H9 (cell line): Measurements from ENCODE around the gene AMIGO1. TPM values are rescaled to one million over a fixed set of nuclear protein-coding genes. Genes with fewer than 3 reads are reported as not detected.

ENCODE experiments used
- DNase-seq: peaks from one replicate; pipeline ENCODE4 v3.0.0-alpha.2; 2017
- H2AFZ ChIP-seq: one replicate; pipeline ENCODE4 v1.6.1; 2013; ENCODE audit warnings: mild to moderate bottlenecking, low read length, control low read depth, moderate library complexity
- H2AK5ac ChIP-seq: 2 replicates; pipeline ENCODE4 v1.6.1; 2013; ENCODE audit warnings: low read length, control low read depth, mixed read lengths; ENCODE audit not compliant: insufficient read length
- H2BK120ac ChIP-seq: one replicate; pipeline ENCODE4 v1.6.1; 2013; ENCODE audit warnings: low read depth, mild to moderate bottlenecking, low read length, control low read depth, inconsistent platforms; ENCODE audit not compliant: poor library complexity, severe bottlenecking
- H2BK12ac ChIP-seq: 2 replicates; pipeline ENCODE4 v1.6.1; 2013; ENCODE audit warnings: low read length, control low read depth, mixed read lengths, low read depth; ENCODE audit not compliant: insufficient read length
- H2BK15ac ChIP-seq: 2 replicates; pipeline ENCODE4 v1.6.1; 2013; ENCODE audit warnings: low read depth, low read length, control low read depth
- H2BK20ac ChIP-seq: one replicate; pipeline ENCODE4 v1.6.1; 2013; ENCODE audit warnings: low read depth, mild to moderate bottlenecking, low read length, control low read depth, inconsistent platforms; ENCODE audit not compliant: poor library complexity, severe bottlenecking
- H2BK5ac ChIP-seq: 2 replicates; pipeline ENCODE4 v1.6.1; 2013; ENCODE audit warnings: low read length, control low read depth, mixed read lengths; ENCODE audit not compliant: insufficient read length
- H3K14ac ChIP-seq: 2 replicates; pipeline ENCODE4 v1.6.1; 2013; ENCODE audit warnings: low read length, control low read depth; ENCODE audit not compliant: insufficient read depth
- H3K18ac ChIP-seq: 2 replicates; pipeline ENCODE4 v1.6.1; 2013; ENCODE audit warnings: low read depth, mild to moderate bottlenecking, mixed read lengths, low read length, control low read depth; ENCODE audit not compliant: insufficient read length
- H3K23ac ChIP-seq: 2 replicates; pipeline ENCODE4 v1.6.1; 2013; ENCODE audit warnings: low read length, control low read depth, mixed read lengths, low read depth; ENCODE audit not compliant: insufficient read length
- H3K23me2 ChIP-seq: 2 replicates; pipeline ENCODE4 v1.6.1; 2013; ENCODE audit warnings: low read depth, mild to moderate bottlenecking, mixed read lengths, low read length, control low read depth; ENCODE audit not compliant: insufficient read length, poor library complexity, severe bottlenecking
- H3K27ac ChIP-seq: 2 replicates; pipeline ENCODE4 v1.5.1; 2013; ENCODE audit warnings: low read length, control low read depth, mixed read lengths, low read depth; ENCODE audit not compliant: insufficient read length
- H3K27me3 ChIP-seq: 2 replicates; pipeline ENCODE4 v1.6.1; 2013; ENCODE audit warnings: low read length, control low read depth, inconsistent platforms; ENCODE audit not compliant: insufficient read depth
- H3K4ac ChIP-seq: 2 replicates; pipeline ENCODE4 v1.6.1; 2013; ENCODE audit warnings: low read depth, mild to moderate bottlenecking, control low read depth, inconsistent platforms, low read length, moderate library complexity
- H3K4me1 ChIP-seq: 2 replicates; pipeline ENCODE4 v1.6.1; 2013; ENCODE audit warnings: low read length, control low read depth, inconsistent platforms; ENCODE audit not compliant: insufficient read depth
- H3K4me2 ChIP-seq: 2 replicates; pipeline ENCODE4 v1.6.1; 2013; ENCODE audit warnings: low read length, control low read depth, mixed read lengths; ENCODE audit not compliant: insufficient read length, insufficient read depth
- H3K56ac ChIP-seq: 2 replicates; pipeline ENCODE4 v1.6.1; 2013; ENCODE audit warnings: low read depth, mild to moderate bottlenecking, mixed read lengths, low read length, control low read depth; ENCODE audit not compliant: insufficient read length
- H3K79me1 ChIP-seq: 2 replicates; pipeline ENCODE4 v1.6.1; 2013; ENCODE audit warnings: low read depth, mild to moderate bottlenecking, moderate library complexity, low read length, control low read depth, inconsistent platforms; ENCODE audit not compliant: insufficient read depth, poor library complexity, severe bottlenecking
- H3K79me2 ChIP-seq: 2 replicates; pipeline ENCODE4 v1.6.1; 2013; ENCODE audit warnings: low read length, control low read depth, inconsistent platforms; ENCODE audit not compliant: insufficient read depth
- H3K9ac ChIP-seq: 2 replicates; pipeline ENCODE4 v1.6.1; 2013; ENCODE audit warnings: low read length, control low read depth, mixed read lengths; ENCODE audit not compliant: insufficient read length; ENCODE audit errors: extremely low read depth
- H3K9me3 ChIP-seq: one replicate; pipeline ENCODE4 v1.6.1; 2013; ENCODE audit warnings: low read depth, low read length, inconsistent platforms; ENCODE audit not compliant: control insufficient read depth
- H3T11ph ChIP-seq: one replicate; pipeline ENCODE4 v1.6.1; 2013; ENCODE audit warnings: mild to moderate bottlenecking, low read length, control low read depth, inconsistent platforms
- H4K20me1 ChIP-seq: one replicate; pipeline ENCODE4 v1.6.1; 2013; ENCODE audit not compliant: control insufficient read depth, insufficient read length, insufficient read depth
- H4K5ac ChIP-seq: 2 replicates; pipeline ENCODE4 v1.6.1; 2013; ENCODE audit warnings: low read depth, mild to moderate bottlenecking, mixed read lengths, low read length, control low read depth; ENCODE audit not compliant: insufficient read length
- H4K8ac ChIP-seq: replicated peaks from 2 replicates; pipeline ENCODE4 v1.6.1; 2013; ENCODE audit warnings: low read length, control low read depth, mixed read lengths, low read depth; ENCODE audit not compliant: insufficient read length
- H4K91ac ChIP-seq: 2 replicates; pipeline ENCODE4 v1.6.1; 2013; ENCODE audit warnings: low read depth, mild to moderate bottlenecking, moderate library complexity, mixed read lengths, low read length, control low read depth; ENCODE audit not compliant: insufficient read length
- H3K27ac Mint-ChIP-seq, 3 experiments: 2 replicates in 2 of 3; 3 replicates in 1 of 3; pipeline ENCODE4 v1.8.0; 2020 to 2021; ENCODE audit warnings: mixed read lengths in 3 of 3, mild to moderate bottlenecking in 1 of 3, moderate library complexity in 1 of 3
- H3K27me3 Mint-ChIP-seq: 2 replicates; pipeline ENCODE4 v1.8.0; 2021; ENCODE audit warnings: low read depth, mild to moderate bottlenecking, moderate library complexity, mixed read lengths
- H3K36me3 Mint-ChIP-seq, 3 experiments: 2 replicates in 2 of 3; 3 replicates in 1 of 3; pipeline ENCODE4 v1.8.0; 2020 to 2021; ENCODE audit warnings: low read depth in 3 of 3, mixed read lengths in 3 of 3; ENCODE audit not compliant: insufficient read depth in 1 of 3
- H3K4me1 Mint-ChIP-seq, 2 experiments: 2 replicates each; pipeline ENCODE4 v1.8.0; 2020; ENCODE audit warnings: mixed read lengths in 2 of 2
- H3K4me3 Mint-ChIP-seq, 2 experiments: 2 replicates in 1 of 2; 3 replicates in 1 of 2; pipeline ENCODE4 v1.8.0; 2020 to 2021; ENCODE audit warnings: mild to moderate bottlenecking in 2 of 2, mixed read lengths in 2 of 2, moderate library complexity in 1 of 2
- H3K9me3 Mint-ChIP-seq, 2 experiments: 2 replicates in 1 of 2; 3 replicates in 1 of 2; pipeline ENCODE4 v1.8.0; 2020; ENCODE audit warnings: mild to moderate bottlenecking in 2 of 2, mixed read lengths in 2 of 2, moderate library complexity in 1 of 2
- CTCF ChIP-seq: fragments of 200-600 bp; sonication (generic); conservative IDR thresholded peaks from 3 replicates; pipeline ENCODE4 v1.8.0; 2021; ENCODE audit warnings: antibody characterized with exemption, mild to moderate bottlenecking
- WGBS: extraction: QIAGEN DNeasy Blood & Tissue Kit; methylation state at CpG from one replicate; pipeline ENCODE4 v1.1.7; 2013; ENCODE audit warnings: missing lambda C conversion rate, low lambda C conversion rate, mixed read lengths; ENCODE audit not compliant: insufficient read length; ENCODE audit errors: extremely low coverage; 5-methylcytosine and 5-hydroxymethylcytosine counted together
- total RNA-seq: library from RNA; stranded (reverse); gene quantifications from 2 replicates; pipeline ENCODE4 v1.2.1, GENCODE V29; 2021

Gene AMIGO1
- total RNA-seq, 1 experiment from 2014 or later = 4.1 TPM

- Histone ChIP-seq H2BK15ac (no peak overlapping the region), H3K27me3 (no peaks in the 10 kb centered on the region), H3K56ac (no peak overlapping the region), H3K4me2 (peak overlapping the region; percentile 97), H3K14ac (no peak overlapping the region), H3K9ac (peak overlapping the region; percentile 13), H2AFZ (no peak overlapping the region), H3K4me1 (peaks cover 2% of the 10 kb centered on the region; the same call in 1 of the 2 replicates), H3T11ph (no peak overlapping the region), H3K27ac (no peak overlapping the region), H3K9me3 (no peaks in the 10 kb centered on the region), H2BK20ac (no peak overlapping the region), H3K23ac (no peak overlapping the region), H3K23me2 (peaks cover 15% of the 10 kb centered on the region), H4K91ac (no peak overlapping the region), H4K5ac (no peak overlapping the region), H2BK120ac (no peak overlapping the region), H2BK5ac (no peak overlapping the region), H3K4ac (no peak overlapping the region), H4K20me1 (no peaks in the 10 kb centered on the region), H3K18ac (no peak overlapping the region), H3K79me2 (no peaks in the 10 kb centered on the region), H2AK5ac (no peak overlapping the region), H4K8ac (no peak overlapping the region), H3K79me1 (no peaks in the 10 kb centered on the region), H2BK12ac (no peak overlapping the region)
- H3K4me1 Mint-ChIP-seq = peaks cover 17 to 30% of the 10 kb centered on the region in 2 experiments
- no peaks in the 10 kb centered on the region for H3K9me3 Mint-ChIP-seq
- no peak overlapping the region for H3K27ac Mint-ChIP-seq
- H3K36me3 Mint-ChIP-seq = peaks cover 5 to 37% (median 11%) of the 10 kb centered on the region in 3 experiments; a peak in 6 of 7 replicates
- no peak for TF ChIP-seq CTCF
- DNase-seq = no peak
- H3K4me3 Mint-ChIP-seq = peak overlapping the region; percentile 86 to 91
- peaks cover 18% of the 10 kb centered on the region for H3K27me3 Mint-ChIP-seq
- no CpG with 5 or more reads among the region's 3 CpGs for WGBS
Observed at GRCh38 chr1:109485001-109485400, 24.5 kb downstream of the AMIGO1 start.
